Measurements from ENCODE around the gene B3GALNT2.

DNA sequence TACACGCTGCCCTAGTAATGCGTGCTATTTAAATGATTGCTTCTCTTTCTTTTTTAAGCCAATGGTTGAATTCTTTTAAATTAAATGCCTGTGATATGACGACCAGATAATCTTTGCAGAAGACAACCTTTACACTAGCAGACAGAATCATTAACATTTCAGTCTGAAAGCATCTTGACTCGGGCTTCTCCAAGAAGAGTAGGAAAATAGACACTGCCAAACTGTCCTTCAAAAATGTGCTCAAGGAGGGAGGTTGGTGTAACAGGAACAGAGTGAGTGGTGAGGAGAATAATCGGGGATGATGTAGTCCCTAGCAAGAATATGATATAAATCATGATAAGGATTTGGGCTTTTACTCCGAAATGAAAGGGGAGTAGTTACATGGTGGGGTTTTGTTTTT is 6.6 kb upstream of the B3GALNT2 start:
- TF ChIP-seq, protein P1, sequence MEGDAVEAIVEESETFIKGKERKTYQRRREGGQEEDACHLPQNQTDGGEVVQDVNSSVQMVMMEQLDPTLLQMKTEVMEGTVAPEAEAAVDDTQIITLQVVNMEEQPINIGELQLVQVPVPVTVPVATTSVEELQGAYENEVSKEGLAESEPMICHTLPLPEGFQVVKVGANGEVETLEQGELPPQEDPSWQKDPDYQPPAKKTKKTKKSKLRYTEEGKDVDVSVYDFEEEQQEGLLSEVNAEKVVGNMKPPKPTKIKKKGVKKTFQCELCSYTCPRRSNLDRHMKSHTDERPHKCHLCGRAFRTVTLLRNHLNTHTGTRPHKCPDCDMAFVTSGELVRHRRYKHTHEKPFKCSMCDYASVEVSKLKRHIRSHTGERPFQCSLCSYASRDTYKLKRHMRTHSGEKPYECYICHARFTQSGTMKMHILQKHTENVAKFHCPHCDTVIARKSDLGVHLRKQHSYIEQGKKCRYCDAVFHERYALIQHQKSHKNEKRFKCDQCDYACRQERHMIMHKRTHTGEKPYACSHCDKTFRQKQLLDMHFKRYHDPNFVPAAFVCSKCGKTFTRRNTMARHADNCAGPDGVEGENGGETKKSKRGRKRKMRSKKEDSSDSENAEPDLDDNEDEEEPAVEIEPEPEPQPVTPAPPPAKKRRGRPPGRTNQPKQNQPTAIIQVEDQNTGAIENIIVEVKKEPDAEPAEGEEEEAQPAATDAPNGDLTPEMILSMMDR (conservative IDR thresholded peaks at IDR 0.05; ENCODE audit: low read length) = no peak
- no peak for TF ChIP-seq EZH2phosphoT487 (IDR thresholded peaks at IDR 0.05; ENCODE audit: borderline replicate concordance)

All from Loucy (cell line).